Caco-2 (cell line): ENCODE data around the gene NCKAP5. TPM values are rescaled to one million over a fixed set of nuclear protein-coding genes. Genes with fewer than 3 reads are reported as not detected.

Experiments
- BruUV-seq: library from RNA; stranded (reverse); fragments of 400-500 nt; replicated peaks from 2 replicates; lab custom pipeline; 2021; lab: Mats Ljungman, UMichigan
- CTCF ChIA-PET: fragments of 300-600 bp; sonication (Branson Sonifier 250); formaldehyde crosslinking; loops from one replicate; lab custom pipeline; 2022; ENCODE audit warnings: antibody characterized with exemption; lab: Charles Lee
- POLR2A ChIA-PET: fragments of 300-600 bp; sonication (Branson Sonifier 250); formaldehyde crosslinking; loops from one replicate; lab custom pipeline; 2022; ENCODE audit warnings: antibody characterized with exemption; lab: Charles Lee
- DNase-seq, 2 experiments: peaks; one replicate each; pipeline versions ENCODE4 v3.0.0 to v3.0.0-alpha.2; 2020 to 2022
- H3K27me3 ChIP-seq: replicated peaks from 2 replicates; pipeline ENCODE4 v1.6.0; 2011; ENCODE audit warnings: low read length; ENCODE audit not compliant: control insufficient read depth, insufficient read depth
- H3K36me3 ChIP-seq: 2 replicates; pipeline ENCODE4 v1.5.1; 2011; ENCODE audit warnings: low read length; ENCODE audit not compliant: control insufficient read depth, insufficient read depth
- H3K4me1 ChIP-seq: fragments of 250-450 bp; sonication (Bioruptor Pico); 2 replicates; pipeline ENCODE4 v1.5.1; 2020; ENCODE audit warnings: mild to moderate bottlenecking
- H3K4me3 ChIP-seq: 2 replicates; pipeline ENCODE4 v1.5.1; 2011; ENCODE audit warnings: low read depth, mild to moderate bottlenecking, control low read depth, low read length
- H3K9me3 ChIP-seq: fragments of 250-450 bp; sonication (Bioruptor Pico); 2 replicates; pipeline ENCODE4 v1.5.1; 2020; ENCODE audit warnings: mild to moderate bottlenecking, moderate library complexity
- H3K27ac Mint-ChIP-seq: one replicate; pipeline ENCODE4 v1.8.0; 2022; ENCODE audit warnings: mixed read lengths; ENCODE audit not compliant: unreplicated experiment
- H3K27me3 Mint-ChIP-seq: one replicate; pipeline ENCODE4 v1.8.0; 2022; ENCODE audit warnings: mixed read lengths; ENCODE audit not compliant: insufficient read depth, unreplicated experiment
- H3K36me3 Mint-ChIP-seq: one replicate; pipeline ENCODE4 v1.8.0; 2022; ENCODE audit warnings: mild to moderate bottlenecking, mixed read lengths; ENCODE audit not compliant: insufficient read depth, unreplicated experiment
- H3K4me1 Mint-ChIP-seq: one replicate; pipeline ENCODE4 v1.8.0; 2022; ENCODE audit warnings: low read depth, mixed read lengths; ENCODE audit not compliant: unreplicated experiment
- H3K4me3 Mint-ChIP-seq: one replicate; pipeline ENCODE4 v1.8.0; 2022; ENCODE audit warnings: mild to moderate bottlenecking, moderate library complexity, mixed read lengths; ENCODE audit not compliant: unreplicated experiment
- H3K9me3 Mint-ChIP-seq: one replicate; pipeline ENCODE4 v1.8.0; 2022; ENCODE audit warnings: mixed read lengths; ENCODE audit not compliant: unreplicated experiment
- intact Hi-C: fragments of 100-400 bp; cut with micrococcal nuclease; formaldehyde crosslinking; loops from one replicate; pipeline ENCODE4 v1.10.0; 2022; ENCODE audit not compliant: unreplicated experiment
- total RNA-seq: library from RNA; stranded (reverse); gene quantifications from 2 replicates; pipeline ENCODE4 v1.2.3, GENCODE V29; 2022
- TF ChIP-seq, protein P1 (sequence below), 2 experiments: fragments of 200-600 bp in 1 of 2; IDR thresholded peaks; 1 replicate in 1 of 2; 2 replicates in 1 of 2; pipeline versions ENCODE4 v1.5.1 to v1.8.0; 2011 to 2022; ENCODE audit warnings: antibody characterized with exemption in 1 of 2, control low read depth in 1 of 2, inconsistent platforms in 1 of 2, low read depth in 1 of 2, low read length in 1 of 2, mild to moderate bottlenecking in 1 of 2, moderate library complexity in 1 of 2; ENCODE audit not compliant: insufficient read depth in 1 of 2, severe bottlenecking in 1 of 2, unreplicated experiment in 1 of 2

Gene NCKAP5
- total RNA-seq, 1 experiment from 2014 or later, result 3.8 TPM

DNA sequence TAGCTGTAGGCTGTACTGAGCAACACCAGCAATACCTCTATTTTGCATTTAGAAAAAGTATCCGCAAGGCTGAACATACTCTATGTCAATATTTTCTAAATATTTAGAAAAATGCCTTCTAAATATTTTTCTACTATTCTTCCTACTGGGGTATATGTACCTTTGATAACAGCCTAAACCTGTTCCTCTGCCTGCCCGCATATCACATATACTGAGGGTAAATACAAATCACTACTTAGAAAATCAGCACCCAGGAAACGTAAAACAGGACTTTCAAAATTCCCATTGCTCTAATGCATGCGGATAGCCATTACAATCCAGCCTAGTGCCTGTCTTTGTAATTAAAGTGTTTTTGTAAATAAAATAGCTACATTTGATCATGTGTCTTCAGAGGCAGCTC is 56.1 kb downstream of the NCKAP5 start:
- no peaks in the 10 kb centered on the region for H3K9me3 Mint-ChIP-seq
- no peaks in the 10 kb centered on the region for H3K36me3 Mint-ChIP-seq
- Histone ChIP-seq H3K36me3 (no peaks in the 10 kb centered on the region), H3K27me3 (no peaks in the 10 kb centered on the region), H3K4me1 (no peaks in the 10 kb centered on the region), H3K4me3 (no peak overlapping the region), H3K9me3 (no peaks in the 10 kb centered on the region)
- DNase-seq, result no peak
- BruUV-seq, result no TSS peak
- no peaks in the 10 kb centered on the region for H3K27me3 Mint-ChIP-seq
- no peaks in the 10 kb centered on the region for H3K4me1 Mint-ChIP-seq
- TF ChIP-seq, protein P1, sequence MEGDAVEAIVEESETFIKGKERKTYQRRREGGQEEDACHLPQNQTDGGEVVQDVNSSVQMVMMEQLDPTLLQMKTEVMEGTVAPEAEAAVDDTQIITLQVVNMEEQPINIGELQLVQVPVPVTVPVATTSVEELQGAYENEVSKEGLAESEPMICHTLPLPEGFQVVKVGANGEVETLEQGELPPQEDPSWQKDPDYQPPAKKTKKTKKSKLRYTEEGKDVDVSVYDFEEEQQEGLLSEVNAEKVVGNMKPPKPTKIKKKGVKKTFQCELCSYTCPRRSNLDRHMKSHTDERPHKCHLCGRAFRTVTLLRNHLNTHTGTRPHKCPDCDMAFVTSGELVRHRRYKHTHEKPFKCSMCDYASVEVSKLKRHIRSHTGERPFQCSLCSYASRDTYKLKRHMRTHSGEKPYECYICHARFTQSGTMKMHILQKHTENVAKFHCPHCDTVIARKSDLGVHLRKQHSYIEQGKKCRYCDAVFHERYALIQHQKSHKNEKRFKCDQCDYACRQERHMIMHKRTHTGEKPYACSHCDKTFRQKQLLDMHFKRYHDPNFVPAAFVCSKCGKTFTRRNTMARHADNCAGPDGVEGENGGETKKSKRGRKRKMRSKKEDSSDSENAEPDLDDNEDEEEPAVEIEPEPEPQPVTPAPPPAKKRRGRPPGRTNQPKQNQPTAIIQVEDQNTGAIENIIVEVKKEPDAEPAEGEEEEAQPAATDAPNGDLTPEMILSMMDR (IDR thresholded peaks at IDR 0.05; ENCODE audit: insufficient read depth in 1 of 2, low read depth in 1 of 2, low read length in 1 of 2, severe bottlenecking in 1 of 2, unreplicated experiment in 1 of 2), result no peak
- intact Hi-C loops, result no loop called here
- H3K4me3 Mint-ChIP-seq, result no peak overlapping the region
- H3K27ac Mint-ChIP-seq, result no peak overlapping the region
- ChIA-PET CTCF (no interaction called here), POLR2A (no interaction called here)

GRCh38 chr2:133511679-133512078 is 56.6 kb downstream of the NCKAP5 start:
- no peaks in the 10 kb centered on the region for H3K36me3 ChIP-seq
- no peaks in the 10 kb centered on the region for H3K4me1 ChIP-seq
- intact Hi-C loops, result no loop called here
- TF ChIP-seq, protein P1 (IDR thresholded peaks at IDR 0.05; ENCODE audit: insufficient read depth in 1 of 2, low read depth in 1 of 2, low read length in 1 of 2, severe bottlenecking in 1 of 2, unreplicated experiment in 1 of 2), result no peak
- H3K27me3 ChIP-seq, result no peaks in the 10 kb centered on the region
- H3K9me3 ChIP-seq, result no peaks in the 10 kb centered on the region
- no peaks in the 10 kb centered on the region for H3K9me3 Mint-ChIP-seq
- no TSS peak for BruUV-seq
- POLR2A ChIA-PET, result no interaction called here
- no peaks in the 10 kb centered on the region for H3K27me3 Mint-ChIP-seq
- H3K4me3 ChIP-seq, result no peak overlapping the region
- DNase-seq, result no peak
- no peak overlapping the region for H3K27ac Mint-ChIP-seq
- no peak overlapping the region for H3K4me3 Mint-ChIP-seq
- H3K4me1 Mint-ChIP-seq, result no peaks in the 10 kb centered on the region
- no peaks in the 10 kb centered on the region for H3K36me3 Mint-ChIP-seq
- CTCF ChIA-PET, result no interaction called here

GRCh38 chr2:133509777-133510176 is 58.5 kb downstream of the NCKAP5 start:
- no peak overlapping the region for H3K4me3 Mint-ChIP-seq
- no peak for DNase-seq
- no peaks in the 10 kb centered on the region for H3K36me3 Mint-ChIP-seq
- Histone ChIP-seq H3K4me3 (no peak overlapping the region), H3K27me3 (no peaks in the 10 kb centered on the region), H3K4me1 (peaks cover 12% of the 10 kb centered on the region), H3K36me3 (no peaks in the 10 kb centered on the region), H3K9me3 (no peaks in the 10 kb centered on the region)
- BruUV-seq, result no TSS peak
- H3K9me3 Mint-ChIP-seq, result no peaks in the 10 kb centered on the region
- TF ChIP-seq, protein P1 (IDR thresholded peaks at IDR 0.05; ENCODE audit: insufficient read depth in 1 of 2, low read depth in 1 of 2, low read length in 1 of 2, severe bottlenecking in 1 of 2, unreplicated experiment in 1 of 2), result no peak
- ChIA-PET POLR2A (no interaction called here), CTCF (no interaction called here)
- H3K27me3 Mint-ChIP-seq, result no peaks in the 10 kb centered on the region
- H3K27ac Mint-ChIP-seq, result no peak overlapping the region
- intact Hi-C loops, result no loop called here
- peaks cover 6% of the 10 kb centered on the region for H3K4me1 Mint-ChIP-seq
